ENCODE results near the gene COBL.
"Not testable (repeated sequence)": the region's sequence is repeated elsewhere in the genome, so short reads cannot be mapped to it uniquely, and the experiment has no call there.

Gene COBL

DNA sequence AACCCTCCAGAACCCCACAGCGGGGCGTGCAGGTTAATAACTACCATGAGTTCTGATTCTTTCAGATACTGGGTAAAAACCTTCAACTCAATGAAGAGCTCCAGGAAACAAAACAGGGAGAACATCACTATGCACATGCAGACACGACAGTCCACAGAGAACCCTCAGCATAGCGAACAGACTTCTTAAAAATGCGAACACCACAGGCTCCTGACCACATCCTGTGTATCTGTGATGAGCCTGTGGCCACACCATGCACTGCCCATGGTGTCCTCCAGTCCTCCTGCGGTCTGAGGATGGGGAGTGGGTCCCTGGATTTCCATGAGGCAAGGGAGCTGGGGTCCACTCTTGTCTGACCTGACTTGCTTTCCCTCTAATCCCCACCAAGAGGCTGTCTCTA lies 107.2 kb downstream of the COBL start:
- FAIRE-seq (peak; percentile 55), DNase-seq (ENCODE audit: low spot score) (peak; percentile 54)

DNA sequence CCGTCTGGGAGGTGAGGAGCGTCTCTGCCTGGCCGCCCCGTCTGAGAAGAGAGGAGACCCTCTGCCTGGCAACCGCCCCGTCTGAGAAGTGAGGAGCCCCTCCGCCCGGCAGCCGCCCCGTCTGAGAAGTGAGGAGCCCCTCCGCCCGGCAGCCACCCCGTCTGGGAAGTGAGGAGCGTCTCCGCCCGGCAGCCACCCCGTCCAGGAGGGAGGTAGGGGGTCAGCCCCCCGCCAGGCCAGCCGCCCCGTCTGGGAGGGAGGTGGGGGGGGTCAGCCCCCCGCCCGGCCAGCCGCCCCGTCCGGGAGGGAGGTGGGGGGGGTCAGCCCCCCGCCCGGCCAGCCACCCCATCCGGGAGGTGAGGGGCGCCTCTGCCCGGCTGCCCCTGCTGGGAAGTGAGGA lies 108.5 kb downstream of the COBL start:
- not testable (repeated sequence) for FAIRE-seq; DNase-seq (ENCODE audit: low spot score)

DNA sequence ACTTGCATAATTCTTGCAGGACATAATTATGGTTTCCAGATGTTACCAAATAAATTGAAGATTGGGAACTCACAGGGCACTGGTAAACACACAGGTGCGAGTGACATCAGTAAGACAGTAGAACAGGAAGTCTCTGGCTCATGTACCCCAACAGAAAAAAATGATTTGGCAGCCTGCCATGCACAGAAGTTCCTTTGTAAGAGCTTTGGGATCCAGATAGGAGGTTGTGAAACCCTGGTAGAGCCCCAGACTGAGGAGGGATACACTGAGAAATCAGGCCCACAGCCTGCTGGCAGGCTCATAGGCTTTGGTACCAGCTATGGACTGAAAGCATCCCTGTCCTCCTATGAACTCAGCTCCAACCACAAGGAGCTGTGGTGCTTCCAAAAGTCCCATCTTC lies 118.0 kb downstream of the COBL start:
- DNase-seq (ENCODE audit: low spot score) (no peak), FAIRE-seq (no peak)

DNA sequence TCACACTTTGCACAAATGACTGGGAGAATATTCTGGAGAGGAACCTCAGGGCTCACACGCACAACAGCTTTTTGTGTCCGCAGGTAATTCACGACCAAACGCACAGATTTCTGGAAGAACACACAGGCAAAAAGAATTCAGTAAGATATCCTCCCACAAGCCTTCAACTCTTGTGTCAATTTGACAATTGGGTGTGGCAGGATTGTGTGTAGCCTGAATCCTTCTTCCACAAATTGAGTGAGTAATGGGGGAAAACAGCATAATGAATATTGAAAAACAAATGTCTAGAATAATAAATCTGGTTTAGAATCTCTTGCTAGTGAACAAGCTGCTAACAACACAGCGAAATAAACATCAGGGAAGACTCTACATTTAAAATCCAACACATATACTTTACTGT lies 125.6 kb downstream of the COBL start:
- FAIRE-seq (no peak), DNase-seq (ENCODE audit: low spot score) (no peak)

DNA sequence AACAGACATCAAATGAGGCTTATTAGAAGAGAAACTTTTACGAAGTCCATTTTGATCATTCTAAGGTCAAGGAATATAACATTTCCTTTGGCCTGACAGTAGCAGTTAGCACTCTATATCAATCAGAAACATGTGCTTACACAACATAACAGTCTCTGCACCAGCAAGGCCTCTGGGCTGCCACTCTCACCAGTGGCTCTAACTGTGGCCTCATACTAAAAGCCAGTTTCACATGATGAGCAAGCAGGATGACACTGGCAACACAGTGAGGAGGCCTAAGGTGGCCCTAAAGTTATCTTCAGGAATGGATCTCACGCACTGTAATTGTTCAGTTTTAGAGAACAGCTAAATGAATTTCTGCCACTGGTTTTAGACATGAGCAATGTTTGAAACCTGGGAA lies 126.8 kb downstream of the COBL start:
- FAIRE-seq (peak; percentile 86), DNase-seq (ENCODE audit: low spot score) (no peak)

DNA sequence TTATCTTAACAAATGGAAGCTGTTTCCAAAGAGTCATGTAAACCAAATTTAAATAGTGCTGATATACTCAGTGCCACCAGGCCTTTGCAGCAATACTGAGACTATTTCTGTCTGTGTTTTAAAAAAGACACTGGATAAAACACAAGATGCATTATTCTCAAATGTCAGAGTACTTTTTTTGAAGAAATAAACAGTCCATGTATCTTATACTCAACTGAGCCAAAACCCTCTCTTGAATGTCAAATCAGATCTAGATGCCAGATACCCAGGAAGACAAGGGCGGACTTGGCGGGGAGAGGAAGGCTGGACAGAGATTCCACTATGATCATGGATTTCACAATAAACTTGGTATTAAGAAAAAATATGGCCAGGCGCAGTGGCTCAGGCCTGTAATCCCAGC lies 127.6 kb downstream of the COBL start:
- FAIRE-seq (no peak), DNase-seq (ENCODE audit: low spot score) (no peak)

DNA sequence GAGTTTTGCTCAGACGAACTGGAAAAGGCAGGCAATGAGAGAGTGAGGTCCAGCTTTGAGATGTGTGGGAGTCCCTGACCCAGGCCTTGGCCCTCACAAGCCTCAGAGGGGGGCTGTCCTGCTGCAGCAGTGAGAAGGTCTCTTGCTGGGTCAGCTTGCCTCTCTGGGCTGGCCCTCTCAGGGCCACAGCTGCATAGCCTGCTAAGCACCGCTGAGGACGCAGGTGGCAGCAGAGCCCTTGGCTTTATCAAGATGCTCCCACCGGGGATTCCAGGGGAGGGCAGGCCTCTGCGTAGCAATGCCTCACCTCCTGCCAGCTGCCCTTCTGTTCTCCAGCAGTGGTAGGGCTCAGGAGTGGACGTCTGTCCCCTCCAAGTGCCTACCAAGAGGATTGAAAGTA lies 128.7 kb downstream of the COBL start:
- DNase-seq (ENCODE audit: low spot score) (no peak), FAIRE-seq (no peak)

DNA sequence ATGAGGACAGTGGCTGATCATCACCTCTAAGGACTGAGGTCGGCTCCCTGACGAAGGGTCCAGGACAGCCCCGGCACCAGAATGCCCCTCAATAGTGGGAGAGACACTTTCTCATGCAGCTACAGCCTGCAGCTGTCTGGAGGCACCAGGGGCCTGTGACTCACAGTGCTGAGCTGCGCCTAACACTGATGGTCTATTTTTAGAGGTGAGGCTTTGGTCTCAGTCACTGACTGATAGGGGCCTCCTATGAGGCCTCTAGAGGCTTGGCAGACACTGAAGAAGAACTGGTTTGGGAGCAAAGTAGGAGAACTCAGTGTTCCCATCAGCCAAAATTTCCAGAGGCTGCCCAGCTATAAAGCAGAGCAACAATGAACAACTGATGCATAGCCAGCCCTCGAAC lies 130.1 kb downstream of the COBL start:
- no peak for FAIRE-seq
- peak; percentile 58 for DNase-seq (ENCODE audit: low spot score)

DNA sequence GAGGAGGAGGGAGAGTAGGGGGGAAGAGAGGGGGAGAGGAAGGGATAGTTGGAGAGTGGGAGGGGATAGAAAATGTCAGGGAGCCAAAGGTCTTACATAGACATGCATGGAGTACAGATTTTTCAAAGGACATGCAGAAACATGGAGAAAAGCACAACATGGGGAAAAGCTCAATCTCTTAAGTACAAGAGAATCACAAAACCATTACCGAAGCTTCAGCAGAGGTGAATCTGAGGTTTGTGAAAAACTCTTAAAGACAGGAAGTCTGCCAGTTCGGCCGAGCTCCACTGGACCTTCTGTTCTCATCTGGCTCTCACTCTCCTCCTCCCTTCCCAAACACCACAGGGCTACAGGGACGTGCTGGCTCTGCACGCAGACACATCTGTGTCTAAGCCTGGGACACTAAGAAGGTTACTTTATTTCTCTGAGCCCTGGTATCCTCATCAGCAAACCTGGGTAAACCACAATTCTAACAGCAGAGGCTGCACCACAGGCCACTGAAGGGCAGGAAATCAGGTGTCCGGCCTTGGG lies 133.9 kb downstream of the COBL start:
- DNase-seq (ENCODE audit: low spot score) (no peak), FAIRE-seq (no peak)

DNA sequence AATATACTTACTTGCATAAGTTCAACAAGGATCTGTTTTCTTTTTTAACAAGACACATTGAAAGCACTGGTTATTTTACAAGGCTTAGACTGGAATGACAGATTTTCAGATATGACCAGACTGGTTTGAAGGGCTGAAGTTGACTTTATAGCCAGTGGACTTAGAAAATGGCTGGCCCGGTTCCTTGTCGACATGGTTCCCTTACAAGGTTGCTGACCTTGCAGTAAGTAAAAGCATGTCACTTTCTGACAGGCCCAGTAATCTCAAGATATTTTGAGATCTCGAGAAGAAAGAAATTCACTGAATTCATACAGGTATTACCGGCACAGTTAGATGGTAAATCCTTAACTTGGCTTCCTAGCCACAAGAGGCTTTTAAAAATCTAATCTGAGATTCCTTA lies 136.5 kb downstream of the COBL start:
- no peak for DNase-seq (ENCODE audit: low spot score)
- no peak for FAIRE-seq

DNA sequence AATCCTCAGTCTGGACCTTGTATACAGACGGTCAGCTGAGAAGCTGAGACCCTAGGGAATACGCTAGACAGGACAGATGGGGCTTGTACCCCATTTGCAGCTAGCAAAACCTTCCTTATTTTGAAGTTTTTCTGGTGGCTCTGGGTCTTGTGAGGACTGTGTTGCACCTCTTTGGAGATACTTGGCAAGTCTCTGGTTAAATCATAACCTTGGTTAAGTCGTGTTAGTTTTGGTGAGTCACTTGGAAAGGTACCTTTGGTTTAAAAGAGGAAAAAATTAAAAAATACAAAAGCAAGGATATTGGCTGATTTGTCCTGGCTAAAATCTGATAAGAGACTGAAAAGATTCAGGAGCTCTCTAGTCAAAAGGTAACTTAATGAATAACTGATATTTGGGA lies 140.6 kb downstream of the COBL start:
- FAIRE-seq (no peak), DNase-seq (ENCODE audit: low spot score) (no peak)

DNA sequence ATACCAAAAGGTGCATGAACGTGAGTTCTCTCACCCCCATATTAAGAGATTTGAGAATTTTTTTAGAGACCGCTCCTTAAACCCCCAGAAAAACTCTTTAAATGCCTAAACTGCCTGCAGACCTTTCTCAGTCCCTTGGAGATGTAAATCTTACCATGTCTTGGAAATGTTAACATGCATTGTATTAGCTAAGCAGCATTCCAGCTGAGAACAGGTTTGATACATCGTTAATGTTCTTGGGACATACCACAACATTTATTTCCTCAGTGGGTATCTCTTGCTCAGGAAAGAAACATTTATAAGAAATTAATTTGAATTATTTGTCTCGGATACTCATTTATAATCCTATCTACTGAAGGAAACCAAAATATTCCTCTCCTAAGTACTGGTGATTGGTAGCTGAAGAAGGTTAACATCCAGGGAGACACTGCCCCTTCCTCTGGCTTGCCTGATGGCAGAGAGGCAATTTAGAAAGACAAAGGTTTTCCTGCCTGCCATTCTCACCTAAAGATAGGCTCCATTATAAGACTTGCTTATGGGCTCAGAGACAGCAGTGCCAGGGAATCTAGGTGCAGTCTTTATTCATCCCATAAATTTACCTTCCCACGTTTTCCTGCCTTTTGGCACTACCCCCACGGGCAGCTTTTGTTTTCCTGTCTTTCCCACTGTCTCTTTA lies 141.2 kb downstream of the COBL start:
- DNase-seq (ENCODE audit: low spot score) (no peak), FAIRE-seq (no peak)

DNA sequence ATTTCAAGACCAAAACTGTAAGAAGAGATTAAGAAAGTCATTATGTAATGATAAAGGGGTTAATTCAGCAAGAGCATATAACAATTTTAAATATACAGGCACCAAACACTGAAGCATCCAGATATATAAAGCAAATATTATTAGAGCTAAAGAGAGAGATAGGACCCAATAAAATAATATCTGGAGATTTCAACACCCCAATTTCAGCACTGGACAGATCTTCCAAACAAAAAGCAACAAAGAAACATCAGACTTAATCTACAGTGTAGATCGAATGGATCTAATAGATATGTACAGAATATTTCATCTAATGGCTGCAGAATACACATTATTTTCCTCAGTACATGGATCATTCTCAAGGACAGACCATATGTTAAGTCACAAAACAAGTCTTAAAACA lies 151.3 kb downstream of the COBL start:
- FAIRE-seq (no peak), DNase-seq (ENCODE audit: low spot score) (no peak)

DNA sequence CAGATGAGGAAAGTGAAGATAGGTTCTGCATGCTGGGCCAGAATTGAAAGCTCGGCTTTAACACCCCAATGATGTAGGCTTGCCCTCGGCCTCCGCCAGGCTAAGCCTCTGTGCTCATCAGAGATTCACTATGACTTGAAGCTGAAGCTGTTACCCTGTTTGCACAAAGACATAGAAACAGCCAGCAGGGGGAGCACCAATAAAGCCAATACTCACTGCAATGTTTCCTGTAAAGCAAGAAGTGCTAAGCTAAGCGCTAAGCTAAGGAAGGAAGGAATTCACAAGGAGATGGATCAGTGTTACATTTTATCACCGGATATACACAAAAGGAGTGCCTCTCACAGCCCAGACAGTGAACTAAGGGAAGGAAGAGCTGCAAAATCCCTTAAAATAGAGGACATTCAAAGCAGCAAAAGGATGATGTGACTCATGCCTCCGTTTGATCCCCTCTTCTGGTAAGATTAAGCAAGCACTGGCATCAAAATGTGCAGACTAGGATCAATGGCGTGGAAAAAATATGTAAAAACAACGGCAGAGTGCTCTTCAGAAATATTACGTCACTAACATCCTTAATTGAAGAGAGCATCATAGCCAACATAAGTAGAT lies 153.8 kb downstream of the COBL start:
- DNase-seq (ENCODE audit: low spot score) (peak; percentile 72), FAIRE-seq (peak; percentile 79)

DNA sequence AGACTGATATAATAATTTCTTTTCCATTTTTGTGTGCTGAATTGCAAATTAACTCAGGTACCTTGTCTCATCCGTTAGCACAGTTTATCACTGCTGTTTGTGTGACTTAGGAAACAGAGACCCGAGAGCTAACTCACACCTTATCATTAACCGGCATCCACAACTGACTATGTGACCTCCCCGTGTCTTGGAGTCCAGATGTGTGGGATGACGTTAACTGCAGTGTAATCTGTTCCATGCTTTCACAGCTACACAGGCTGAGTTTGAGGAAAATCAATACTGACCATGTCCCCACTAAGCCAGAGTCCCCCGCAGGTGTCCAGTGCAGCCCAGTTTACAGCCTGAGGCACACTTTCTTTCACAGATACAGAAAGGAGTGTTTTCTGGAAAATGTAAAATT lies 154.7 kb downstream of the COBL start:
- FAIRE-seq: peak; percentile 62
- DNase-seq (ENCODE audit: low spot score): no peak

DNA sequence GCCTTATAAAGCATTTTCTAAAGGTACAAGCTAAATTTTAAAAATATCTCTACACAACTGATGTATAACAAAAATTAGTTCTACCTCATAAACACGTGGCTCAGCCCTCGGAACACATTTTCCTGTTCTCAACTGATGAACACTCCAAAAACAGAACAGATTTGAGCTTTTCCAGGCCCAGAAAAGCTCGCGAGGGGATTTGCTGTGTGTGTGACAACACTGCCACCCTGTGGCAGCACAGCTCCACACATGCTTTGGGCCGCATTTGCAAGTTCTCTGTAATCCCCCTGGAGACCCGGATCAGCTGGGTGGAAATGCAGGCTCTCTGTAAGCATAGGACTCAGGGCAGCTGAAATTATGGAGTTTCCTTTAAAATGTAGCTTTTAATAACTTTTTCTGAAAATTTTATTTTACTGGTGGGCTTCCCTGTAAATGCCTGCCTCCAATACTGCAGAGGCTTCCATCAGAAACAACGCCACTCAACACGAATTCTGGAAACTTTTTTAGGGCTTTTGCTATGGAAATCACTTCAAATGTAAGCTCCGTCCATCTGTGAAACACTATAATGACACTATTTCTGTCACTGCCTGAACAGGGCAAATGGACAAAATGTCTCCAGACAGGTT lies 155.5 kb downstream of the COBL start:
- DNase-seq (ENCODE audit: low spot score) (peak; percentile 77), FAIRE-seq (no peak)

DNA sequence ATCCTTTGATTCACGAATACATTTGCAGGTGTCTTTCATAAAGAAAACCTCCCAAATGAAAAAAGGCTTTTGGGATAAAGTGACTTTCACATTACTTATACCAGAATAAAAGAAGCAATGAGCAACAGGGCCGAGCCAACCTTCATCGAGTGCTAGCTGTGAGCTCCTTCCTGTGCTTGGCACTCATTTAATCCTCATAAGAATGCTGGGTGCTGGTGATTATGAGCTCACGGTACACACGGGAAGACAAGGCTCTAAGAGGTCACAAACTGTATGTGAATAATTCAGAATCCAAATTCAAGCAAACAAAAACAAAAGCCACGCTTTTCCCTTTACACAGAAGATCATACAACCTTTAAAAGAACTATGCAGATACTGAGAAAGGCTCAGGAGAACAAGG lies 156.2 kb downstream of the COBL start:
- DNase-seq (ENCODE audit: low spot score): no peak
- FAIRE-seq: no peak

DNA sequence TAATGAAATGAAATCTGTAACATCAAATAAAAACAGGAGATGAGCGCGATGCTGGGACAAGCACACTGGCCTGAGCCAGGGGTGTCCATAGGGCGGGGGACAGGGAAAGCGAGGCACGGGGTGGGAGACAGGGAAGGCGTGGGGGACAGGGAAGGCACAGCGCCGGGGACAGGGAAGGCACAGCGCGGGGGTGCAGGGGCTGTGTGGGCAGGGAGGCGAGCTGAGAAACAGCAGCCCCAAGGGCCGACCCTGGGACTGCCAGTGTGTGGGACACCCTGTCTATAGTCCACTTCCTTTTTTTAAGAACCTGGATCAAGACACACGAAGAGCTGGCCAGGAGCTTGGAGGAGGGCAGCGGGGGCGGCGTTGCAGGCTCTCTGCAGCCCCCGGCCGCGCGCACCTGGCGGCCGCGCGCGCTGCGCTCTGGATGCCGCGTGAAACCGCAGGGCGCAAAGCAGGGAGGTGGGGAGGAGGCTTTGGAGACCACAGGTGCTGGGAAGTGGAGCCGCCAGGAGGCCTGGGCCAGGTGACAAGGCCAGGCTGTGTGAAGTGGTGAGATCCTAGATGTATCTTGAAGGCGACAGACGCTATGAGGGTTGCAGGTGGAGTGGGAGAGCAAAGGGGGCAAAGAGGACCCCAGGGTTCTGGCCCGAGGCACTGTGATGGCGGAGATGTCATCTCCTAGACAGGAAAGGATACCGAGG lies 157.7 kb downstream of the COBL start:
- FAIRE-seq: peak; percentile 30
- DNase-seq (ENCODE audit: low spot score): no peak

DNA sequence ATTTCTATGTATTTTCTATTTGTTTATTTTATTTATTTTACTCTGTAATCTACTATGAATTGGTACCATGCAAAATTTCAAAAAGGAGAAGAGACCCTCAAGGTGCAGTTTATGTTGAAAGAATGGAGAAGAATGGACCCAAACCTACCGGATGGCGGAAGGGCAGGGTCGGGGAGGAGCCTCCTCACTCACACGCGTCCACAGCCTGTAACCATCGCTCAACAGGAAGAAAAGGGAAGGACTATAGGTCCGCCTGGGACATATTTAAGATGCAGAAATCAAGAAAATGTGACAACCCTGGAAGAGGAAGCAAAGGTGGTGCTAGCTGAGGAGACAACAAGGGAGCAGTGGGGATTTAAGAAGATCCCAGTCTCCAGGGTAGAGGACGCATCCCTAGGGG lies 158.4 kb downstream of the COBL start:
- FAIRE-seq (no peak), DNase-seq (ENCODE audit: low spot score) (no peak)

DNA sequence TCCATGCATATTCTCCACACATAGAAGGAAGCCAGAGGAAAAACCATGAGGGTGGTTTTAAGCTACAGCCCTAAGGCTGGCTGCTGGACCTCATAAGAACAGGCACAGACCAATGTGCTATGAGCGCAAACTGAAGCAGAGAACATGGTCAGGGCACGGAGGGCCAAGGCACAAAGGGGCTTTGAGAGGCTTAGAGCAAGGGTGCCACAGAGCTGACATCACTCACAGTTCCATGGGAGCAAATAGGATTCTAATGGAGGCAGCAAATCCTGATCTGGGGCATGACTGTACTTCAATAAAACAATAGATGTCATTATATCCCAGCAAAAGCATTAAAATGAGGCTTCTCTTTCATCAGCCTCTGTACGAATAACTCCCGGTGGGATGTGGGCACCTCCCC lies 162.4 kb downstream of the COBL start:
- FAIRE-seq (no peak), DNase-seq (ENCODE audit: low spot score) (no peak)

DNA sequence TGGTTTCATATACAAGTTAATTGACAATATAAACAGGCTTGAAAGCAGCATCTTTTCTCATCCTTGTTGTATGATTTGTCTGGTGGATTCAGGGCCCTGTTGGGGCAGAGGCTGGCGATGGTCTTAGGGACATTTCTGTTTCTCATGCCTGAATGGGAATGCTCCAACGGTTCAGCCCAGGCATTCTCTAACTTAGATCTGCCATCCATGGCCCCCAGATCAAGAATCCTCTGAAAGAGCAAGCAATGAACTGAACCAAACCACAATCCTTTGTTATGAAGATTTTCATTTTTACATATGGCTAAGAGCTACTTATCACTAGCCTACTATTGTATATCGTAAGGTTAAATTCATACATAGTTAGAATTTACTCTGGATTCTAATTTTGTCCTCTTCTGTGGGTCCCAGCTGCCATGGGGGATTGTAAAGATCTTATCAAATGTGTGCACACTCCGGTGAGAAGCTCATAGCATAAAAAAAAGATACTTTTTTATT lies 163.9 kb downstream of the COBL start:
- FAIRE-seq (no peak), DNase-seq (ENCODE audit: low spot score) (no peak)

DNA sequence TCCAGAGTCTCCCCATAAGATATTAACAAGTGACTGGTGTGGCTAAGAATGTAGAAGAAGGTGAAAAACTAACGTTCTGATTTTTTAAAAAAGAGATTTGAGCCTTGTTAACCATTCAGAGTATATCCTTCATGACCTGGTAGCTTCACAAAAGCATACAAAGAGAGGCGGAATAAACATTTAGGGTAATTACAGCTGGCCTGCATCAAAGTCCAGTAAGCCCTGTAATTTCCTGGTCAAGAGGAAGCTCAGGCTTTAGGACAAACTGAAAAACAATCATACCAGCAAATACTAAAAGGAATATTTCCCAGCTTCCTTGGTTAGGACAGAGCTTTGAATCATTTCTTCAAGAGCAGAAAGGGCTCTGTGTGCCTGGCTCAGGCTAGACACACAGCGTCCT lies 165.2 kb downstream of the COBL start:
- no peak for DNase-seq (ENCODE audit: low spot score)
- FAIRE-seq: no peak
